Natural killer cell (primary cell): Measurements from ENCODE around the gene SPAG16. TPM values are rescaled to one million over a fixed set of nuclear protein-coding genes. Genes with fewer than 3 reads are reported as not detected.
"Not testable (repeated sequence)": the region's sequence is repeated elsewhere in the genome, so short reads cannot be mapped to it uniquely, and the experiment has no call there.

ENCODE experiments used
- ATAC-seq, 3 donors: fragments of 150-1000 bp in 2 of 3; fragments of 200-7000 bp in 1 of 3; cut with Tn5 transposase; 1 replicate in 1 of 3; 2 replicates in 2 of 3; pipeline ENCODE4 v1.10.0; 2021; ENCODE audit warnings: mild to moderate bottlenecking in 2 of 3, moderate library complexity in 2 of 3
- DNase-seq, 2 donors: peaks; one replicate each; pipeline versions ENCODE4 v3.0.0 to v3.0.0-alpha.2; 2013 to 2021; ENCODE audit warnings: mixed read lengths in 1 of 2
- H3K27ac ChIP-seq: one replicate; pipeline ENCODE4 v1.5.1; 2013; ENCODE audit warnings: mild to moderate bottlenecking, low read length
- H3K27me3 ChIP-seq: one replicate; pipeline ENCODE4 v1.6.1; 2013; ENCODE audit warnings: low read length; ENCODE audit not compliant: control insufficient read depth, insufficient read depth
- H3K36me3 ChIP-seq: one replicate; pipeline ENCODE4 v1.6.1; 2013; ENCODE audit warnings: low read length; ENCODE audit not compliant: control insufficient read depth, insufficient read depth
- H3K4me1 ChIP-seq: one replicate; pipeline ENCODE4 v1.6.1; 2013; ENCODE audit warnings: low read length; ENCODE audit not compliant: control insufficient read depth, insufficient read depth
- H3K4me3 ChIP-seq: one replicate; pipeline ENCODE4 v1.5.1; 2013; ENCODE audit warnings: low read length
- H3K9me3 ChIP-seq: one replicate; pipeline ENCODE4 v1.6.1; 2013; ENCODE audit warnings: low read length; ENCODE audit not compliant: control insufficient read depth, insufficient read depth
- H3K27ac Mint-ChIP-seq, 2 donors: one replicate each; pipeline ENCODE4 v1.8.0; 2022; ENCODE audit warnings: mild to moderate bottlenecking in 2 of 2, mixed read lengths in 2 of 2, moderate library complexity in 1 of 2
- H3K27me3 Mint-ChIP-seq, 2 donors: one replicate each; pipeline ENCODE4 v1.8.0; 2022; ENCODE audit warnings: low read depth in 2 of 2, mixed read lengths in 2 of 2
- H3K36me3 Mint-ChIP-seq: one replicate; pipeline ENCODE4 v1.8.0; 2022; ENCODE audit warnings: mixed read lengths
- H3K4me1 Mint-ChIP-seq, 2 donors: one replicate each; pipeline ENCODE4 v1.8.0; 2022; ENCODE audit warnings: mixed read lengths in 2 of 2
- H3K4me3 Mint-ChIP-seq: one replicate; pipeline ENCODE4 v1.8.0; 2022; ENCODE audit warnings: mild to moderate bottlenecking, moderate library complexity, mixed read lengths
- H3K9me3 Mint-ChIP-seq, 2 donors: one replicate each; pipeline ENCODE4 v1.8.0; 2022; ENCODE audit warnings: mixed read lengths in 2 of 2
- WGBS: methylation state at CpG from one replicate; pipeline ENCODE4 v1.1.7; 2013; ENCODE audit warnings: missing lambda C conversion rate; ENCODE audit not compliant: insufficient coverage; 5-methylcytosine and 5-hydroxymethylcytosine counted together
- intact Hi-C: fragments of 100-400 bp; cut with micrococcal nuclease; formaldehyde crosslinking; loops from one replicate; pipeline ENCODE4 v1.14.2; 2022
- total RNA-seq, 4 donors: library from RNA; stranded (reverse); fragments of 120-200 nt in 1 of 4; gene quantifications; one replicate each; pipeline versions ENCODE4 v1.2.3 to v1.2.4, GENCODE V29; 2013 to 2022
- TF ChIP-seq, protein P1 (sequence below): fragments of 200-600 bp; IDR thresholded peaks from one replicate; pipeline ENCODE4 v1.8.0; 2022; ENCODE audit warnings: antibody characterized with exemption

Gene SPAG16
- total RNA-seq, 3 donors from 2014 or later (not counting 1 experiment from before 2014, with no cell fraction given): 3.5 to 5.8 (median 4.0) TPM

DNA sequence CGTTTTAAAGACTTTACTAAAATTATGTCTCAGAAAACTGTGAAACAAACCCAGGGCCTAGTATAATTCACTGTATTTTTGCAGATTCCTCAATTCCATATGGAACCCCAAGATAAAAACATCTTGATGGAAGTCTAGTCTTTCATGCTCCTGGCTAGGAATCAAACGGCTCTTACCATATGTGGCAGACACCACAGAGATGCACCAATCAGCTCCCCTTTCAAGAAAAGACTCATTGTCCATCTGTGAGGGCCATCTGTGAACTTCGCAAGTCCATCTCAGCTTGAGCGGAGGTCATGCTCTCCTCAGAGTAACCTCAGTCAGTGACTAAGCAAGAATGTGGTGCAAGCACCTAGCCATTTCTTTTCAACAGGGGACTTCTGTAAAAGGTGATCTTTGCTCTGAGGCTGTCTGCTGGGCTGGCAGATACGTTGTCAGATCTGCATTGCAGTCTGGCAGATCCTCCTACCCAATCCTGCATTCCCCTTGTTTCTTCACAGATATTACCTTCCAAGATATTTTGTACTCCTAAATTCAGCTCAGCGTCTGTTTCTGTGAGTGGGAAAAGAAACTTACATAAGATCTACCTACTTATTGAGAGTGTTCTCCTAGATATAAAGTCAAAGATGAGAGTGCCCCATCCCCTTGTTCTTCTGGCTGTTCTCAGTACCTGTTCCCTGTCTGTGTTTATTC lies 419.3 kb downstream of the SPAG16 start:
- Mint-ChIP-seq H3K27me3 (no peaks in the 10 kb centered on the region), H3K9me3 (peaks cover 0 to 4% of the 10 kb centered on the region in 2 donors), H3K36me3 (no peaks in the 10 kb centered on the region), H3K4me3 (no peak overlapping the region), H3K4me1 (no peaks in the 10 kb centered on the region), H3K27ac (no peak overlapping the region)
- no peak for DNase-seq
- no peak for ATAC-seq
- TF ChIP-seq, protein P1, sequence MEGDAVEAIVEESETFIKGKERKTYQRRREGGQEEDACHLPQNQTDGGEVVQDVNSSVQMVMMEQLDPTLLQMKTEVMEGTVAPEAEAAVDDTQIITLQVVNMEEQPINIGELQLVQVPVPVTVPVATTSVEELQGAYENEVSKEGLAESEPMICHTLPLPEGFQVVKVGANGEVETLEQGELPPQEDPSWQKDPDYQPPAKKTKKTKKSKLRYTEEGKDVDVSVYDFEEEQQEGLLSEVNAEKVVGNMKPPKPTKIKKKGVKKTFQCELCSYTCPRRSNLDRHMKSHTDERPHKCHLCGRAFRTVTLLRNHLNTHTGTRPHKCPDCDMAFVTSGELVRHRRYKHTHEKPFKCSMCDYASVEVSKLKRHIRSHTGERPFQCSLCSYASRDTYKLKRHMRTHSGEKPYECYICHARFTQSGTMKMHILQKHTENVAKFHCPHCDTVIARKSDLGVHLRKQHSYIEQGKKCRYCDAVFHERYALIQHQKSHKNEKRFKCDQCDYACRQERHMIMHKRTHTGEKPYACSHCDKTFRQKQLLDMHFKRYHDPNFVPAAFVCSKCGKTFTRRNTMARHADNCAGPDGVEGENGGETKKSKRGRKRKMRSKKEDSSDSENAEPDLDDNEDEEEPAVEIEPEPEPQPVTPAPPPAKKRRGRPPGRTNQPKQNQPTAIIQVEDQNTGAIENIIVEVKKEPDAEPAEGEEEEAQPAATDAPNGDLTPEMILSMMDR: no peak
- intact Hi-C loops: no loop called here
- Histone ChIP-seq H3K27ac (no peak overlapping the region), H3K27me3 (no peaks in the 10 kb centered on the region), H3K9me3 (peaks cover 5% of the 10 kb centered on the region), H3K36me3 (no peaks in the 10 kb centered on the region), H3K4me3 (no peak overlapping the region), H3K4me1 (no peaks in the 10 kb centered on the region)
- WGBS: 77% methylated on average over 5 of the region's 6 CpGs

DNA sequence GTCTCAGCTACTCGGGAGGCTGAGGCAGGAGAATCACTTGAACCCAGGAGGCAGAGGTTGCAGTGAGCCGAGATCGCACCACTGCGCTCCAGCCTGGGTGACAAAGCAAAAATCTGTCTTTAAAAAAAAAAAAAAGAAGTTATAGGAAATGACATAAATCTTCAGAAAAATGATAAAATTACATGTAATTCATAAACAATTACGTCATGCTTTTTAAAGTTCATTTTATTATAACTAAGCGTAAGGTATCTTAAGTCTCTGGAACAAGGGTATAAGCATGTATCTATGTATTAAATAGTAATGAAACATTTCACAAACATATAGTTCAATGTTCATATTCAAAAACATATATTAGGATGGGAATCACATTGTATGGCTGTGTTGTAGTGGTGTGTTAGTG lies 425.9 kb downstream of the SPAG16 start:
- no peak for ATAC-seq
- H3K27me3 ChIP-seq: no peaks in the 10 kb centered on the region
- H3K4me3 ChIP-seq: no peak overlapping the region
- H3K27ac ChIP-seq: no peak overlapping the region
- no peaks in the 10 kb centered on the region for H3K36me3 ChIP-seq
- Mint-ChIP-seq H3K9me3 (peaks cover 0 to 2% of the 10 kb centered on the region in 2 donors), H3K27me3 (no peaks in the 10 kb centered on the region), H3K4me3 (no peak overlapping the region), H3K27ac (no peak overlapping the region), H3K4me1 (no peaks in the 10 kb centered on the region), H3K36me3 (no peaks in the 10 kb centered on the region)
- no peaks in the 10 kb centered on the region for H3K9me3 ChIP-seq
- no peak for DNase-seq
- intact Hi-C loops: no loop called here
- TF ChIP-seq, protein P1: no peak
- WGBS: 84% methylated on average over 4 of the region's 6 CpGs
- no peaks in the 10 kb centered on the region for H3K4me1 ChIP-seq

DNA sequence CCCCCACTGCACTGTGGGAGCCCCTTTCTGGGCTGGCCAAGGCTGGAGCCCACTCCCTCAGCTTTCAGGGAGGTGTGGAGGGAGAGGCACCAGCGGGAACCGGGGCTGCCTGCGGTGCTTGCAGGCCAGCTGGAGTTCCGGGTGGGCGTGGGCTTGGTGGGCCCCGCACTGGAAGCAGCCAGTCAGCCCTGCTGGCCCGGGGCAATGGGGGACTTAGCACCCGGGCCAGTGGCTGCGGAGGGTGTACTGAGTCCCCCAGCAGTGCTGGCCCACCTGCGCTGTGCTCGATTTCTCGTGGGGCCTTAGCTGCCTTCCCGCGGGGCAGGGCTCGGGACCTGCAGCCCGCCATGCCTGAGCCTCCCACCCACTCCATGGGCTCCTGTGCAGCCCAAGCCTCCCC lies 434.1 kb downstream of the SPAG16 start:
- H3K4me1 ChIP-seq, H3K27ac ChIP-seq, intact Hi-C loops, H3K36me3 ChIP-seq, H3K4me3 ChIP-seq, H3K9me3 Mint-ChIP-seq, H3K27me3 Mint-ChIP-seq, H3K27me3 ChIP-seq, H3K27ac Mint-ChIP-seq, H3K4me3 Mint-ChIP-seq, ATAC-seq, H3K36me3 Mint-ChIP-seq, DNase-seq, H3K9me3 ChIP-seq, H3K4me1 Mint-ChIP-seq: not testable (repeated sequence)
- 96% methylated on average over 15 of the region's 16 CpGs for WGBS

DNA sequence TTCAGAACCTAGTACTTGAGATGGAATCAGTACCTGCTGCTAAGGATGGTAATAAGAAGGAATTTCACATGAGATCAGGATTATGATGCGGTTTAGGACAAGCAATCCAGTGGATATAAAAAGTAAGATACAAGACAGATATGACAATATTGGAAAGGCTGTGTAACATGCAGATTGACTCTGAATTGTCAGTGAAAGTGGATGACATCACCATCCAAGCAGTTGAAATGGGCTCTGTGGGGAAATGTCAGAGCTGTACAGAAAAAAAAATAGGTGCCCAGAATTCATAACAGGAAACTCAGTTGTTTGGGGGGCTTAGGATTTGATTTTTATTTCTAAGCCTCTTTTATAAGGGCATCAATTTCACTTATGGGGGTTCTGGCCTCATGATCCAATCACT lies 438.3 kb downstream of the SPAG16 start:
- no peak overlapping the region for H3K27ac ChIP-seq
- no peaks in the 10 kb centered on the region for H3K27me3 ChIP-seq
- Mint-ChIP-seq H3K36me3 (no peaks in the 10 kb centered on the region), H3K9me3 (peaks cover 8 to 9% of the 10 kb centered on the region in 2 donors), H3K27ac (no peak overlapping the region), H3K27me3 (no peaks in the 10 kb centered on the region), H3K4me3 (no peak overlapping the region), H3K4me1 (no peaks in the 10 kb centered on the region)
- 87% methylated on average over 1 of the region's 1 CpG for WGBS
- H3K4me3 ChIP-seq: no peak overlapping the region
- H3K9me3 ChIP-seq: no peaks in the 10 kb centered on the region
- ATAC-seq (no peak), DNase-seq (no peak)
- TF ChIP-seq, protein P1: no peak
- intact Hi-C loops: no loop called here
- H3K36me3 ChIP-seq: no peaks in the 10 kb centered on the region
- no peaks in the 10 kb centered on the region for H3K4me1 ChIP-seq
